Activated T-cell treated with anti-CD3 and anti-CD28 coated beads, Interleukin-2, amount 50 U/mL, for 4 hours (primary cell): ENCODE data around the gene NDUFS6. TPM values are rescaled to one million over a fixed set of nuclear protein-coding genes. Genes with fewer than 3 reads are reported as not detected.

ENCODE experiments used
- ATAC-seq, 2 donors: fragments of 200-7000 bp; cut with Tn5 transposase; one replicate each; pipeline ENCODE4 v1.10.0; 2021
- DNase-seq: peaks from one replicate; pipeline ENCODE4 v3.0.0-alpha.2; 2020
- H3K27me3 Mint-ChIP-seq: one replicate; pipeline ENCODE4 v1.8.0; 2021; ENCODE audit warnings: low read depth, mixed read lengths
- H3K36me3 Mint-ChIP-seq: one replicate; pipeline ENCODE4 v1.8.0; 2022; ENCODE audit warnings: mixed read lengths; ENCODE audit not compliant: insufficient read depth
- H3K4me1 Mint-ChIP-seq: one replicate; pipeline ENCODE4 v1.8.0; 2021; ENCODE audit warnings: low read depth, mixed read lengths
- H3K4me3 Mint-ChIP-seq: one replicate; pipeline ENCODE4 v1.8.0; 2021; ENCODE audit warnings: mild to moderate bottlenecking, moderate library complexity, mixed read lengths
- H3K9me3 Mint-ChIP-seq: one replicate; pipeline ENCODE4 v1.8.0; 2021; ENCODE audit warnings: mixed read lengths
- total RNA-seq, 3 donors: library from RNA; stranded (reverse); gene quantifications; one replicate each; pipeline ENCODE4 v1.2.1, GENCODE V29; 2021

NDUFS6 gene
- total RNA-seq, 3 donors from 2014 or later = 55.6 to 64.9 (median 61.4) TPM

DNA sequence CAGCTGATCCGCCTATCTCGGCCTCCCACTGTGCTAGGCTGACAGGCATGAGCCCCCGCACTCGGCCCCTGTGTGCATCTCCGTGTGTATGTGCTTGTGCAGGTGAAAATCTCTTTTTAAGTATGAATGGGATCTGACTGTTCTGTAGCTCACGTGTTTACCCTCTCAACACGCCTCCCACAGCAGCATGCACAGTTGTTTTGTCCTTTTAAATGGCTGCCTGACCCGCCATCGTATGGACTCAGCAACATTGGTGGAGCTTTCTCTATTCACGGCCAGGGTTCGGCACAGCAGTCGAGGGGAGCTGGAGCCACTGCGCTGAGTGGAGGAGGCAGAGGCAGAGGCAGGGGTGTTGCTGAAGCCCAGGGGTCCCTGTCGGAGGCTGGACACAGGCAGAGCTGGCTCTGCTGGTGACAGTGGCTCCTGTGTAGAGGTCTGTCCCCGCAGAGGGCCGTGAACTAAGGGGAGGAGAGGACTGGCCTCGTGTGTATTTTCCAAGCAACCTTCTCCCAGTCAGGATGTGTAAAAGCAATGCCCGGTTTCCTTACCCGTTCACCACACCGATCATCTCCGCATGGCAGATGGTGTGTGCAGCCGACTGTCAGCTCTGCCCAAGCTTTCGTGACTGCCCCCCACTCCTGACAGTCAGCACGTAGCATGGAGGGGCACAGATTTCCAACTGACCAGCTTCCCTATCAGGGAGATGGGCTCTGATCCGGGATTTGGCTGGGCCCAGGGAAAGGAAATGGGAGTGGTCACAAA lies 38.9 kb upstream of the NDUFS6 start:
- peaks cover 30% of the 10 kb centered on the region for H3K27me3 Mint-ChIP-seq
- H3K36me3 Mint-ChIP-seq = no peaks in the 10 kb centered on the region
- H3K4me1 Mint-ChIP-seq = no peaks in the 10 kb centered on the region
- H3K4me3 Mint-ChIP-seq = no peak overlapping the region
- DNase-seq (no peak), ATAC-seq (no peak)
- peaks cover 8% of the 10 kb centered on the region for H3K9me3 Mint-ChIP-seq

GRCh38 chr5:1762883-1763547 lies 38.2 kb upstream of the NDUFS6 start:
- DNase-seq = no peak
- Mint-ChIP-seq H3K27me3 (peaks cover 30% of the 10 kb centered on the region), H3K36me3 (no peaks in the 10 kb centered on the region), H3K9me3 (peaks cover 8% of the 10 kb centered on the region), H3K4me3 (no peak overlapping the region), H3K4me1 (no peaks in the 10 kb centered on the region)
- ATAC-seq = no peak

DNA sequence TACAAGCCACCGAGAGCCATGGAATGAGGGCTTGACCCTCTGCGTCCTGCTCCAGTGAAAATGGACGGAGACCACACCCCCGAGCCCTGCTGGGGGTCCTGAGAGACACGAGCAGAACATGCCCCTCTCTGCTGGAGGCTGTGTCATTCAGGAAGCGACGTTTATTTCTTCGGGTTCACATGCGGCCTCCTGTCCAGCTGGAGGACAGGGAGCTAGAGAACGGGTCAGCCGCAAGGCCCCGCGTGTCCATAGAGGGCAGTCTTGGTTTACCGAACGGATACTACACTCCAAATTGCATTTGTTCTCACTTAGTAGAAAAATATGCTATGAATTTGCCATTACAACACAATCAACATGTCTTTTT lies 37.7 kb upstream of the NDUFS6 start:
- DNase-seq = peak; percentile 30
- H3K27me3 Mint-ChIP-seq = peaks cover 28% of the 10 kb centered on the region
- H3K9me3 Mint-ChIP-seq = peaks cover 4% of the 10 kb centered on the region
- H3K4me1 Mint-ChIP-seq = no peaks in the 10 kb centered on the region
- no peak for ATAC-seq
- H3K36me3 Mint-ChIP-seq = no peaks in the 10 kb centered on the region
- H3K4me3 Mint-ChIP-seq = no peak overlapping the region

- DNase-seq (no peak), ATAC-seq (no peak)
- H3K4me3 Mint-ChIP-seq = no peak overlapping the region
- H3K36me3 Mint-ChIP-seq = no peaks in the 10 kb centered on the region
- no peaks in the 10 kb centered on the region for H3K9me3 Mint-ChIP-seq
- H3K4me1 Mint-ChIP-seq = no peaks in the 10 kb centered on the region
- H3K27me3 Mint-ChIP-seq = peaks cover 28% of the 10 kb centered on the region
Observed at GRCh38 chr5:1763960-1764605, 37.1 kb upstream of the NDUFS6 start.

DNA sequence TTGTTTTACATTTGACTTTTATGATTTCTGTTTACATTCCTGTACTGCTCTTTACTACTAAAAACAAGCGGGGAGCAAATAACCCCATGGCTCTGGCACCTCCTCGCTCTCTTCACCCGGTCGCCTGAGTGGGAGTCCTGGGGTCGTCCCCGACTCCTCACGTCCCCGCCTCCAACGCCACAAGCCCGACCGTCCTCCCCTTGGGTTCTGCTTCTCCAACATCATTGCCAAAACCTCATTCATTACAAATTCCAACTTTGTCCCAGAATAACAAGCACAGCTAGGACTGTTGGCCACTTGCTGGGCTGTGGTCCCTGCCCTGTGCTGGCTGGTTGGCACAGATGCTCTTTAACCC lies 36.6 kb upstream of the NDUFS6 start:
- no peak for ATAC-seq
- no peaks in the 10 kb centered on the region for H3K36me3 Mint-ChIP-seq
- no peak overlapping the region for H3K4me3 Mint-ChIP-seq
- no peaks in the 10 kb centered on the region for H3K4me1 Mint-ChIP-seq
- H3K27me3 Mint-ChIP-seq = peaks cover 28% of the 10 kb centered on the region
- no peak for DNase-seq
- no peaks in the 10 kb centered on the region for H3K9me3 Mint-ChIP-seq

DNA sequence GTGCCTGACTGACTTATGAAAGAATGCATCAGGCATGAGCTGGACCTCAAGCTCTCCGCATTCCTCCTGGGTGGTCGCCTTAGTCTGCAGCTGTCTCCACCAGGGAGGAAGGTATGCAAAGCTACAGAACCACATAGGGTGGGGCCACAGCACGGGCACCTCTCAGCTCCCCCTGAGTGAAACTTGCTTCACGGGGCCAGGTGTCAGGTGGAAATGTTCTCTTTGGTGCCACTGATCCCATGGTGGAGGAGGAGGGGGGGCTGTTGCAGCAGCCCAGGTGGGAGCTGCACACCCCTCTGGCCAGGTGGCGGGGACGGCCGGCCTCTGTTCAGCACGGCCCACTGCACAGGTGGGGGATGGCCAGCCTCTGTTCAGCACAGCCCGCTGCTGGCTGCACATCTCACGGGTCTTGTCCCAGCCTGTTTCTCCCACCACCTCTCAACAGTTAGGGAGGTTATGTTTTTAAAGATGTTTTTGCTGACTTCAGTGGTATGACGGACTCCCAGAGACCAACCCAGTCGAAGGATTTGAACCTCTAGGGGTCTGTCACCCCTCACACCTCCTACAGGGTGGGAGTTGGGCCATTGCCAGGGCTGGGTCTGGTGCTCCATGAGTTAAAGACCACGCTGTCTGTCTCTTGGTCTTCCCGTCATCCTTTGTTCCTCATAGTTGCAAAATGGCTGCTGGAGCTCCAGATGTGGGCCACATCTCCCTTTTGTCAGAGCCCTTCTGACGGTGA lies 35.9 kb upstream of the NDUFS6 start:
- Mint-ChIP-seq H3K9me3 (no peaks in the 10 kb centered on the region), H3K4me1 (no peaks in the 10 kb centered on the region), H3K36me3 (no peaks in the 10 kb centered on the region), H3K4me3 (no peak overlapping the region), H3K27me3 (peaks cover 29% of the 10 kb centered on the region)
- no peak for DNase-seq
- no peak for ATAC-seq

GRCh38 chr5:1765880-1766235 lies 35.3 kb upstream of the NDUFS6 start:
- no peak for DNase-seq
- no peak overlapping the region for H3K4me3 Mint-ChIP-seq
- no peaks in the 10 kb centered on the region for H3K9me3 Mint-ChIP-seq

DNA sequence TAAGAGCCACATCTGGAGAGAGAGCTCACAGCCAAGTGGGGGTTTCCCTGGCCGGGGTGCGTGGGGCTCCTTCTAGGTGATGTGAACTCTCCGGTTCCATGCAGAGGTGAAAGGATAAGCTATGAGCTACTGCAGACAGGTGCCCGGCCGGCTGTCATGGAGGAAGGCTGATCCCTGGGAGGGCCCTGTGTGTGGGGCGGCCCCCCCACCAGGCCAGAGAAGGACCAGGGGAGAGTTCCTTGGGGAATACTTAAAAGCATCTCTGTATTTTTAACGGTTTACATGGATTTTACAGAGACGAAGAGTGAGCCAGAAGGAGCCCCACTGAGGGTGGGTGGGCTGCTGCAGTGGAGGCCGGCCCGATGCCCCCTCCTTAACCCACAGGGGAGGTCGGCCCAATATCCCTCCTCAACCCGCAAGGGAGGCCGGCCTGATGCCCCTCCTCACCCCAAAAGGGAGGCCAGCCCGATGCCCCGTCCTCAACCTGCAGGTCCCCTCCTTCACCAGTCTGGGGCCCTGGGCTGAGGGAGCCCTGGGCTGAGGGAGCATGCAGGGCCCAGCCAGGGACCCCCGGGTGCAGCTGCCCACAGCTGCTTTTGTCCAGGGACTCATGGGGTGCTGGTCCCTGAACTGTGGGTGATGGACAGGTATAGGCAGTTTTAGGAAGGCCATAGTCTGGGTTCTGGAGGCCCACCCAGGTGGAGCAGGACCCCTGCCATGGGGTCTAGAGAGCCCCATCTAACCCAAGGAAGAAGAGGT lies 33.5 kb upstream of the NDUFS6 start:
- Mint-ChIP-seq H3K36me3 (no peaks in the 10 kb centered on the region), H3K27me3 (peaks cover 25% of the 10 kb centered on the region), H3K9me3 (no peaks in the 10 kb centered on the region), H3K4me1 (no peaks in the 10 kb centered on the region), H3K4me3 (no peak overlapping the region)
- no peak for ATAC-seq
- DNase-seq = no peak

More at GRCh38 chr5:1765880-1766235, 35.3 kb upstream of the NDUFS6 start:
- H3K36me3 Mint-ChIP-seq = no peaks in the 10 kb centered on the region
- ATAC-seq = no peak
- H3K27me3 Mint-ChIP-seq = peaks cover 29% of the 10 kb centered on the region
- no peaks in the 10 kb centered on the region for H3K4me1 Mint-ChIP-seq

DNA sequence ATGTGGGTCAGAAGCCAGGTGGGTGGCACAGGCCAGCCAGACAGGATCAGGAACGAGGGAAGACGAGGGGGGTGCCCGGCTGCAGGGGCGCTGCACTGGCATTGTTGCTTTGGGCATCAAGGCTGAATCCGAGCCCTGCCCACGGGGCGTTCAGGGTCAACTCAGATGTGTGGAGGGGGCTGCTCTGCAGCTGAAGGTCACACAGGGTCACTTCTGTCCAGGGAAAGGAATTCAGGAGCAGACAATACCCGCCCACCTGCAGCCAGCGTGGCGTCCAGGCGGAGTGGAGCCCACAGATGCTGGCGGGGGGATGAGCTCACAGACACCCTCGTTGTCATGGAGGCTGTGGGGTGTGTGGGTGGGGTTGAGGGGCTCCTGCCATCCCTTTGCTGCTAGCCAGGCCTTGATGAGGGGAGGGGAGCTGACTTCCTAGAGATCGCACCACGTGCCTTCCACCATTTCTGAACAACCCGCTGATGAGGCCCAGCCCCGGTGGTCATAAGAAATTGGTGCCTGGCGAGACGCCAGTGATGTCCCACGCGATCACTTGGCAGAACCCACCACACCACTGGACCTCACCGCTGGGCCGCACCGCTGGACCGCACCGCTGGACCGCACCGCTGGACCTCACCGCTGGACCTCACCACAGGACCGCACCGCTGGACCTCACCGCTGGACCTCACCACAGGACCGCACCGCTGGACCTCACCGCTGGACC lies 32.8 kb upstream of the NDUFS6 start:
- Mint-ChIP-seq H3K27me3 (peaks cover 20% of the 10 kb centered on the region), H3K9me3 (no peaks in the 10 kb centered on the region), H3K4me1 (no peaks in the 10 kb centered on the region), H3K4me3 (no peak overlapping the region), H3K36me3 (no peaks in the 10 kb centered on the region)
- ATAC-seq = no peak
- no peak for DNase-seq

DNA sequence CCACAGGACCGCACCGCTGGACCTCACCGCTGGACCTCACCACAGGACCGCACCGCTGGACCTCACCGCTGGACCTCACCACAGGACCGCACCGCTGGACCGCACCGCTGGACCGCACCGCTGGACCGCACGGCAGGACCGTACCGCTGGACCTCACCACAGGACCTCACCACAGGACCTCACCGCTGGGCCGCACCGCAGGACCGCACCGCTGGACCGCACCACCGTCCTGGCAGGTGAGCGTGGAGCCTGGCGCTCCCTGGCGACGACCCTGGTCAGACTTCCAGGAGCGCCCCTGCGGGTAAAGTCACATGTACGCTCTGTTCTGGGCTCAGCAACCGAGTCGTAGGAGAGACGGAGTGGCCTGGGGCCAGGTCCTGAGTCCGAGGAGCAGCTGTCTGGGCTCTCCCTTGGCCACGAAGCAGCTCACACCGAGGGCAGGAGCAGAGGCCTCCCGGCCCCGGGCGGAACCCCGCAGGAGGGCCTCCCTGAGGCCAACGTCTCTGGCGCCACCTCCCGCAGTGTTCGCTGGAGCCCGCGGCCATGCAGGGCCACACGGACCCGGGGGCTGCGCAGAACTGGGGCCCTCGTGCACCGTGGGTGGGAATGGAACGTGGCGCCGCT lies 32.1 kb upstream of the NDUFS6 start:
- Mint-ChIP-seq H3K36me3 (no peaks in the 10 kb centered on the region), H3K4me1 (no peaks in the 10 kb centered on the region)

GRCh38 chr5:1769752-1770442 lies 31.3 kb upstream of the NDUFS6 start:
- no peak overlapping the region for H3K4me3 Mint-ChIP-seq
- no peak for ATAC-seq
- H3K27me3 Mint-ChIP-seq = peaks cover 8% of the 10 kb centered on the region
- H3K4me1 Mint-ChIP-seq = no peaks in the 10 kb centered on the region
- no peak for DNase-seq
- no peaks in the 10 kb centered on the region for H3K9me3 Mint-ChIP-seq
- no peaks in the 10 kb centered on the region for H3K36me3 Mint-ChIP-seq

More for the DNA sequence above, 32.1 kb upstream of the NDUFS6 start:
- H3K27me3 Mint-ChIP-seq = peaks cover 13% of the 10 kb centered on the region
- no peak overlapping the region for H3K4me3 Mint-ChIP-seq
- no peak for ATAC-seq
- no peaks in the 10 kb centered on the region for H3K9me3 Mint-ChIP-seq
- DNase-seq = no peak

- DNase-seq (no peak), ATAC-seq (no peak)
- no peaks in the 10 kb centered on the region for H3K4me1 Mint-ChIP-seq
- peaks cover 7% of the 10 kb centered on the region for H3K27me3 Mint-ChIP-seq
- no peak overlapping the region for H3K4me3 Mint-ChIP-seq
- no peaks in the 10 kb centered on the region for H3K36me3 Mint-ChIP-seq
- H3K9me3 Mint-ChIP-seq = no peaks in the 10 kb centered on the region
Observed at GRCh38 chr5:1770443-1770802, 30.8 kb upstream of the NDUFS6 start.
